Adrenal gland (tissue), 12 donors: Measurements from ENCODE around the gene MAPT. TPM values are rescaled to one million over a fixed set of nuclear protein-coding genes. Genes with fewer than 3 reads are reported as not detected.
"Not testable (repeated sequence)": the region's sequence is repeated elsewhere in the genome, so short reads cannot be mapped to it uniquely, and the experiment has no call there.

ENCODE experiments used
- DNase-seq, 7 donors: peaks; one replicate each; pipeline ENCODE4 v3.0.0-alpha.2; 2019 to 2020
- H3K27ac ChIP-seq, 5 donors: fragments of 200-600 bp; sonication (generic) in 4 of 5; 1 replicate in 3 of 5; 2 replicates in 2 of 5; pipeline versions ENCODE4 v1.5.1 to v1.8.0; 2016 to 2020; ENCODE audit warnings: mild to moderate bottlenecking in 1 of 5
- H3K27me3 ChIP-seq: fragments of 200-600 bp; 2 replicates; pipeline ENCODE4 v1.8.0; 2021
- H3K36me3 ChIP-seq, 2 donors: fragments of 200-600 bp; replicated peaks in 1 of 2; 1 replicate in 1 of 2; 2 replicates in 1 of 2; pipeline versions ENCODE4 v1.5.1 to v1.8.0; 2018 to 2022
- H3K4me1 ChIP-seq, 2 donors: fragments of 200-600 bp; replicated peaks in 1 of 2; 1 replicate in 1 of 2; 2 replicates in 1 of 2; pipeline versions ENCODE4 v1.5.1 to v1.8.0; 2018 to 2021
- H3K4me3 ChIP-seq, 4 donors: fragments of 200-600 bp; sonication (generic) in 3 of 4; one replicate each; pipeline ENCODE4 v1.5.1; 2016 to 2018
- H3K9me3 ChIP-seq, 3 donors: fragments of 200-600 bp; sonication (generic) in 1 of 3; replicated peaks in 1 of 3; 1 replicate in 2 of 3; 2 replicates in 1 of 3; pipeline versions ENCODE4 v1.5.1 to v1.8.0; 2016 to 2021
- POLR2A ChIP-seq, 2 donors: fragments of 450-650 bp; IDR thresholded peaks; one replicate each; pipeline ENCODE4 v1.6.1; 2017; ENCODE audit warnings: antibody characterized with exemption in 2 of 2, mild to moderate bottlenecking in 2 of 2, moderate library complexity in 1 of 2
- WGBS, 4 donors: extraction: QIAGEN DNeasy Blood & Tissue Kit in 2 of 4; methylation state at CpG; one replicate each; pipeline versions ENCODE4 v1.1.5 to v1.1.7; 2013 to 2017; 5-methylcytosine and 5-hydroxymethylcytosine counted together
- intact Hi-C, 2 donors: fragments of 100-400 bp; cut with DNase I; formaldehyde crosslinking; loops; one replicate each; pipeline versions ENCODE4 v1.14.1 to v1.15.0; 2022 to 2023
- polyA plus RNA-seq, 3 donors: library from polyadenylated mRNA; stranded (reverse); fragments of 200-250 nt in 2 of 3; fragments of 350-450 nt in 1 of 3; fragmentation: Illumina TruSeq in 1 of 3; extraction: RNeasy Lipid Tissue Mini Kit (QIAGEN cat#74804) in 1 of 3; gene quantifications; one replicate each; pipeline ENCODE4 v1.2.3, GENCODE V29; 2013 to 2014
- total RNA-seq, 9 donors: library from RNA; depleted of rRNA in 4 of 9; stranded (reverse); fragments of >200 nt in 4 of 9; fragments of 120-200 nt in 1 of 9; fragmentation: NEBNext Ultra II Directional in 1 of 9; extraction: Animal tissue kit (Norgen Biotek cat#: 25700) in 1 of 9; gene quantifications; one replicate each; pipeline versions ENCODE4 v1.1.0 to v1.2.4, GENCODE V29; 2013 to 2023
- TF ChIP-seq, protein P1 (sequence below), 6 experiments: fragments of 450-650 bp in 4 of 6; fragments of 200-600 bp in 2 of 6; sonication (generic) in 1 of 6; IDR thresholded peaks; 1 replicate in 5 of 6; 2 replicates in 1 of 6; pipeline versions ENCODE4 v1.5.1 to v1.8.0; 2016 to 2021; ENCODE audit warnings: antibody characterized with exemption in 6 of 6, mild to moderate bottlenecking in 2 of 6, moderate library complexity in 1 of 6
- donor health status: healthy with polysubstance abuse.
- donor health status: Bipolar disorder and iron deficiency.
- donor health status: DM: yes; HTN: yes; CAD: no.
- donor health status: DM: no; HTN: no; CAD: no.
- donor health status: DM: no; HTN: no; CAD: no.
- donor health status: DM: yes; HTN: yes; CAD: no.

MAPT gene
- total and polyA plus RNA-seq, 12 donors = 0.72 to 17.6 (median 3.3) TPM

DNA sequence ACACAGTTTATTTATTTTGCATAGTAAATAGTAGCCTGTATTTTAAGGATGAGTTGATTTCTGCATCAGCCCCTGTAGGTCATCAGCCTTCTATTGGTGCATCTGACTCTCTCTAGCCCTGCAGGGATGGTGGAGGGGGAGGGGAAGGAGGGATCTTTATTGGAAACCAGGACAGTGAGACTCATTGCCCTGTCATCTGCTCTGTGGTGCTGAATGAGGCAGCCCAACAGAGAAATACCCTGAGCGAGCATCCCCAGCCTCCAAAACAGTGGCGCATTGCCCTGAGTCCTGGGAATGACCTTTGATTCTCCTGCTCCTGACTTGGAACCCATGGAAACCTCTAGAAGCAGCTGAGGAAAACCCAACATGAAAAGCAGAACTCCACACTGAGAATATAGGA is 59.2 kb downstream of the MAPT start:
- intact Hi-C loops = no loop called here
- WGBS, 4 donors = 83 to 91% (median 87%) methylated on average over 2 of the region's 2 CpGs
- DNase-seq = no peak
- Histone ChIP-seq H3K4me3 (no peak overlapping the region), H3K4me1 (peaks cover 0 to 8% of the 10 kb centered on the region in 2 donors), H3K27me3 (peaks cover 14% of the 10 kb centered on the region), H3K9me3 (no peaks in the 10 kb centered on the region), H3K27ac (no peak overlapping the region), H3K36me3 (no peaks in the 10 kb centered on the region)
- no peak for TF ChIP-seq POLR2A (IDR thresholded peaks at IDR 0.05)
- TF ChIP-seq, protein P1, sequence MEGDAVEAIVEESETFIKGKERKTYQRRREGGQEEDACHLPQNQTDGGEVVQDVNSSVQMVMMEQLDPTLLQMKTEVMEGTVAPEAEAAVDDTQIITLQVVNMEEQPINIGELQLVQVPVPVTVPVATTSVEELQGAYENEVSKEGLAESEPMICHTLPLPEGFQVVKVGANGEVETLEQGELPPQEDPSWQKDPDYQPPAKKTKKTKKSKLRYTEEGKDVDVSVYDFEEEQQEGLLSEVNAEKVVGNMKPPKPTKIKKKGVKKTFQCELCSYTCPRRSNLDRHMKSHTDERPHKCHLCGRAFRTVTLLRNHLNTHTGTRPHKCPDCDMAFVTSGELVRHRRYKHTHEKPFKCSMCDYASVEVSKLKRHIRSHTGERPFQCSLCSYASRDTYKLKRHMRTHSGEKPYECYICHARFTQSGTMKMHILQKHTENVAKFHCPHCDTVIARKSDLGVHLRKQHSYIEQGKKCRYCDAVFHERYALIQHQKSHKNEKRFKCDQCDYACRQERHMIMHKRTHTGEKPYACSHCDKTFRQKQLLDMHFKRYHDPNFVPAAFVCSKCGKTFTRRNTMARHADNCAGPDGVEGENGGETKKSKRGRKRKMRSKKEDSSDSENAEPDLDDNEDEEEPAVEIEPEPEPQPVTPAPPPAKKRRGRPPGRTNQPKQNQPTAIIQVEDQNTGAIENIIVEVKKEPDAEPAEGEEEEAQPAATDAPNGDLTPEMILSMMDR (IDR thresholded peaks at IDR 0.05) = no peak

DNA sequence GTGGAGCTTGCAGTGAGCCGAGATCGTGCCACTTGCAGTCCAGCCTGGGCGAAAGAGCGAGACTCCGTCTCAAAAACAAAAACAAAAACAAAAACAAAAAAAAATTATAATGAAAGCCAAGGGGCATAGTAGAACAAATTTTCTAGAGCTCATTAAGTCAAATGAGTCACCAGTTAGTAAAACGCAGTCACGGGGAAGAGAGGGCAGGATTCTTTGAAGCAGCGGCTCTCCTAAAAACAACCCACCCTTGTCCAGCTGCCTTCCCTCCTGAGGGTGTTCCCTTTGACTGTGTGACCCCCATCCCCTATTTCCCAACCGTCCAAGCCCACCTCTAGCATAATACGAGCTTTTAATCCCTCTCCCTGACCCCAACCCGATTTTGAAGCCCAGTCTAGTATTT is 60.6 kb downstream of the MAPT start:
- WGBS, 4 donors = 71 to 82% (median 80%) methylated on average over 11 of the region's 11 CpGs
- Histone ChIP-seq H3K36me3 (no peaks in the 10 kb centered on the region), H3K4me3 (no peak overlapping the region), H3K9me3 (no peaks in the 10 kb centered on the region), H3K27ac (no peak overlapping the region), H3K27me3 (peaks cover 14% of the 10 kb centered on the region), H3K4me1 (no peaks in the 10 kb centered on the region)
- DNase-seq = no peak
- intact Hi-C loops = no loop called here
- TF ChIP-seq POLR2A (IDR thresholded peaks at IDR 0.05) = no peak
- TF ChIP-seq, protein P1 (IDR thresholded peaks at IDR 0.05) = no peak

DNA sequence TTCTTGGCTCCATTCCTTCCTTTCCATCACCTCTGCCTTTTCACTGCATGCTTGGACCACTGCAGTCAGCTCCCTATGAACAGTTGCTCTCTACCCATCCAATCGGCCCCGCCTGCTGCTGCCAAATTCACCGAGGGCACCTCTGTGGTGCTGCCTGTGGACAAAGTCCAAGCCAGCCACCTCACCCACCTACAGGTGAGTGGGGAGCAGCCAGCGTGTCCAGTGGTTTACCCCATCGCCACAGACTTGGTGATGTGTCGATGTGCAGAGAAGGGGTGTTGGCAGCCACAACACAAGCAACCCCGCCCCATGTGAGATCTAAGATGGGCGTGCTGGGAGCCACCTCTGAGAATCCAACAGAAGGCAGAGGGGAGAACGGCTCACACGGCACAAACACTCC is 61.0 kb downstream of the MAPT start:
- 86 to 93% (median 89%) methylated on average over 10 of the region's 10 CpGs for WGBS, 4 donors
- Histone ChIP-seq H3K36me3 (no peaks in the 10 kb centered on the region), H3K27ac (no peak overlapping the region), H3K27me3 (peaks cover 12% of the 10 kb centered on the region), H3K4me3 (no peak overlapping the region), H3K9me3 (no peaks in the 10 kb centered on the region), H3K4me1 (no peaks in the 10 kb centered on the region)
- intact Hi-C loops = no loop called here
- TF ChIP-seq POLR2A (IDR thresholded peaks at IDR 0.05) = no peak
- TF ChIP-seq, protein P1 (IDR thresholded peaks at IDR 0.05) = no peak
- DNase-seq = no peak

DNA sequence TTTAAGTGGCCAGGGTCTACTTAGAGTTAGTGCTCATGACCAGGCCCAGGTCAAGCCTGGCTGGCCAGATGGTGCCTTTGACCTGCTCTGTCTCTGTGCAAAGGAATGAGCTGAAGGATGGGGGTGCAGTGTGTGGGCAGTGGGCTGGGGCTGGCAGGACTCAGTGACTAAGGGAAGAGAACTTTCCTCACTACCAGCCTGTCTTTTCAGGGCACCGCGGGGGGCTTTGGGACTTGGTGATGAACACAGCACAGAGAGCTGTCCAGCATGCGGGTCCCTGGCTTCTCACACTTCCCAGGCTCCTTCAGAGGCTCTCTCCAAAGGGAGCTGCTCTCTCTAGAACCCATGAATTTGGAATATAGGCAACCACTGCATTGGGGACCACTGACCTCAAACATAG is 61.7 kb downstream of the MAPT start:
- no peaks in the 10 kb centered on the region for H3K36me3 ChIP-seq
- TF ChIP-seq POLR2A (IDR thresholded peaks at IDR 0.05) = no peak
- TF ChIP-seq, protein P1 (IDR thresholded peaks at IDR 0.05) = no peak
- no peak overlapping the region for H3K27ac ChIP-seq
- H3K27me3 ChIP-seq = peaks cover 4% of the 10 kb centered on the region
- no peaks in the 10 kb centered on the region for H3K4me1 ChIP-seq
- no peak for DNase-seq
- intact Hi-C loops = no loop called here
- 86 to 94% (median 90%) methylated on average over 3 of the region's 3 CpGs for WGBS, 4 donors
- H3K4me3 ChIP-seq = no peak overlapping the region
- H3K9me3 ChIP-seq = no peaks in the 10 kb centered on the region

DNA sequence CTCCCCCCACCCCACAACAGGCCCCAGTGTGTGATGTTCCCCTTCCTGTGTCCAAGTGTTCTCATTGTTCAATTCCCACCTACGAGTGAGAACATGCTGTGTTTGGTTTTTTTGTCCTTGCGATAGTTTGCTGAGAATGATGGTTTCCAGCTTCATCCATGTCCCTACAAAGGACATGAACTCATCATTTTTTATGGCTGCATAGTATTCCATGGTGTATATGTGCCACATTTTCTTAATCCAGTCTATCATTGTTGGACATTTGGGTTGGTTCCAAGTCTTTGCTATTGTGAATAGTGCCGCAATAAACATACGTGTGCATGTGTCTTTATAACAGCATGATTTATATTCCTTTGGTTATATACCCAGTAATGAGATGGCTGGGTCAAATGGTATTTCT is 62.4 kb downstream of the MAPT start:
- WGBS, 4 donors = 94 to 97% (median 94%) methylated on average over 2 to 4 of the region's 4 CpGs

More for the DNA sequence above, 62.4 kb downstream of the MAPT start:
- H3K9me3 ChIP-seq, H3K36me3 ChIP-seq, intact Hi-C loops, H3K27ac ChIP-seq, DNase-seq, H3K4me1 ChIP-seq, H3K27me3 ChIP-seq, H3K4me3 ChIP-seq: not testable (repeated sequence)
